MG63 (cell line): ENCODE results near the gene CIZ1. TPM values are rescaled to one million over a fixed set of nuclear protein-coding genes. Genes with fewer than 3 reads are reported as not detected.

Experiments used
- DNase-seq: peaks from one replicate; pipeline ENCODE4 v3.0.0-alpha.2; 2020
- H3K27me3 ChIP-seq: fragments of 250-450 bp; sonication (Bioruptor Pico); 2 replicates; pipeline ENCODE4 v1.5.1; 2020; ENCODE audit warnings: mild to moderate bottlenecking, moderate library complexity
- H3K36me3 ChIP-seq: fragments of 250-450 bp; sonication (Bioruptor Pico); 2 replicates; pipeline ENCODE4 v1.5.1; 2020; ENCODE audit warnings: mild to moderate bottlenecking, moderate library complexity
- H3K4me3 ChIP-seq: fragments of 250-450 bp; sonication (Bioruptor Pico); 2 replicates; pipeline ENCODE4 v1.5.1; 2020; ENCODE audit warnings: mild to moderate bottlenecking, moderate library complexity
- H3K9me3 ChIP-seq: fragments of 250-450 bp; sonication (Bioruptor Pico); 2 replicates; pipeline ENCODE4 v1.5.1; 2020; ENCODE audit warnings: mild to moderate bottlenecking, moderate library complexity
- total RNA-seq: library from RNA; depleted of rRNA; stranded (reverse); fragments of >200 nt; shearing (Covaris generic); gene quantifications from 2 replicates; pipeline ENCODE4 v1.2.3, GENCODE V29; 2014; ENCODE audit warnings: low replicate concordance

CIZ1 gene
- total RNA-seq, 1 experiment from 2014 or later, result 12.2 TPM

GRCh38 chr9:128127568-128127989 is 63.8 kb downstream of the CIZ1 start, which contains the start of gene PTGES2:
PTGES2 (minus strand) TSS chr9:128127729; CDS start chr9:128127717, 12 bp downstream.
- peak within 1 kb of the TSS; percentile 81 for H3K4me3 ChIP-seq
- H3K9me3 ChIP-seq, result no peaks in the 10 kb centered on the region
- H3K36me3 ChIP-seq, result peaks cover 17% of the 10 kb centered on the region
- DNase-seq, result peak; percentile 89
- H3K27me3 ChIP-seq, result no peaks in the 10 kb centered on the region

DNA sequence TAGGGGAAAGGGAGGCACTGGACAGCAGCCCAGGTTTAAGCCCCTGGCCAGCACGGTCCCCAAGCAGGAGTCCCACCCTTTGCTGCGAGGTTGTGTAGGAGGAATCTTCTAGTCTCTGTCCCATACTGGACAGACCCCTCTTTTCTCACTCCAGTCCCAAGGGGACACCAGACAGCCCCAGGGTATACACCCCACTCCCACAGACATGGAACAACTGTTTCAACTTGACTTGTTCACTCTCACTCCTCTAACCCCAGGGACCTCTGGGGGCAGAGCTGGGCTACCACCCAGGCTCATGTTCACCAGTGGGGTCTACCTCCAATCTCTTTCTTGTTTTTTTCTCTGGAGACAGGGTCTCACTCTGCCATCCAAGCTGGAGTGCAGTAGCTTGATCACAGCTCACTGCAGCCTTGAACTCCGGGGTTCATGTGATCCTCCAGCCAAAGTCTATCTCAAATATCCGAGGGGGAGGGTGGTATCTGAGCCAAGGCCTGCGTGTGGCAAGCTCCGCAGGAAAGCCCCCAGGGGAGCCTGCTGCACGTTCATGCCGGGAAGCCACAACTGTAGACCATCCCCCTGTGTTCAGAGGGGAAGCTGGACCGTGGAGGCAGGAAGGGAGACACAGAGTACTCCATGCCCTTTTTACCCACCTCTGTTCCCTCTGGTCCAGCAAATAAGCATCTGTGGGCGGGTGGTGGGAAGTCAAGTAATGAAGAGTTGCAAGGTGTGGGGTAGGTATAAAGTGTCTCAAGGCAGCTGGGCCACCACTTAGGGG is 65.6 kb downstream of the CIZ1 start:
- Histone ChIP-seq H3K27me3 (no peaks in the 10 kb centered on the region), H3K36me3 (peaks cover 17% of the 10 kb centered on the region), H3K4me3 (peak overlapping the region; percentile 81), H3K9me3 (no peaks in the 10 kb centered on the region)
- no peak for DNase-seq

GRCh38 chr9:128124873-128125579 is 66.3 kb downstream of the CIZ1 start:
- H3K36me3 ChIP-seq, result peaks cover 17% of the 10 kb centered on the region
- no peaks in the 10 kb centered on the region for H3K9me3 ChIP-seq
- no peaks in the 10 kb centered on the region for H3K27me3 ChIP-seq
- peak; percentile 32 for DNase-seq
- no peak overlapping the region for H3K4me3 ChIP-seq

DNA sequence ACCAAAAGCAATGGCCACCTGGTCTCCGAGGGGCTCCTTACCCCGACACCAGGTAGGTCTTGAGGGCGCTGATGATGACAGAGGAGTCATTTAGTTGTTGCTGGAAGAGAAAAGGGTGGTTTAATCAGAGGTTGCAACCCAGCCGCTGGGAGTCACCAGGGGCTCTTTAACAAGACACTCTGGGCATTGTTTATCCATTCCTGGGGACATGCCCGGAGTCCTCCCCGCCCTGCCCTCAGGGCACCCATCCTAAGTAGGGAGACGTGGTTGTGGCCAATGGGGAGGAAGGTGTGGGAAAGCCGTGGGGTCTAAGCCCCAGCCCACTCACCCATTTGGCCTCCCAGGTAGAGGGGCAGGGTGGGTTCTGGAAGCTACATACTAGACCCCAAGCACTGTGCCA is 66.9 kb downstream of the CIZ1 start:
- DNase-seq, result no peak
- Histone ChIP-seq H3K4me3 (no peak overlapping the region), H3K27me3 (no peaks in the 10 kb centered on the region), H3K36me3 (peaks cover 17% of the 10 kb centered on the region), H3K9me3 (no peaks in the 10 kb centered on the region)

GRCh38 chr9:128123451-128124080 is 67.8 kb downstream of the CIZ1 start:
- DNase-seq, result no peak
- H3K9me3 ChIP-seq, result no peaks in the 10 kb centered on the region

DNA sequence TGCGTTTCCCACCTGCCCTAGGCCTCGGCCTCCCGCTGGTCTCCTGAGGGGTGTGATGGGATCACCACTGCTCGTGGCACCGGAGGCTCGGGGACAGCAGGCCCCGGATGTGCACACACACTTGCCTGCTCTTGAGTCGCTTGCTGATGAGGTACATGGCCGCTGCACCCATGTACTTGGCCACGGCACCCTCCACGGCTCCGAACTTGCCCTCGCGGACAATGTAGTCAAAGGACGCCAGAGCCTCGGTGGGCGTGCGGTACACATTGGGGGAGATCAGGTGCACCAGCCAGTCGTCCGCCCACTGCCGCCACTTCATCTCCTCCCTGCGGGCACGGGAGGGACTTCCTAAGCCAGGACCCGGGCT is 68.6 kb downstream of the CIZ1 start:
- no peak overlapping the region for H3K4me3 ChIP-seq
- peaks cover 17% of the 10 kb centered on the region for H3K36me3 ChIP-seq
- DNase-seq, result no peak
- no peaks in the 10 kb centered on the region for H3K9me3 ChIP-seq
- H3K27me3 ChIP-seq, result no peaks in the 10 kb centered on the region

More at GRCh38 chr9:128123451-128124080, 67.8 kb downstream of the CIZ1 start:
- Histone ChIP-seq H3K27me3 (no peaks in the 10 kb centered on the region), H3K4me3 (no peak overlapping the region), H3K36me3 (peaks cover 17% of the 10 kb centered on the region)

GRCh38 chr9:128121924-128122808 is 69.2 kb downstream of the CIZ1 start:
- no peaks in the 10 kb centered on the region for H3K9me3 ChIP-seq
- no peak overlapping the region for H3K4me3 ChIP-seq
- no peaks in the 10 kb centered on the region for H3K27me3 ChIP-seq
- peaks cover 17% of the 10 kb centered on the region for H3K36me3 ChIP-seq
- DNase-seq, result no peak

GRCh38 chr9:128121466-128121810 is 69.9 kb downstream of the CIZ1 start:
- peaks cover 17% of the 10 kb centered on the region for H3K36me3 ChIP-seq
- no peaks in the 10 kb centered on the region for H3K27me3 ChIP-seq
- H3K4me3 ChIP-seq, result no peak overlapping the region
- DNase-seq, result no peak
- no peaks in the 10 kb centered on the region for H3K9me3 ChIP-seq

GRCh38 chr9:128120741-128121465 is 70.5 kb downstream of the CIZ1 start:
- no peak for DNase-seq
- peaks cover 17% of the 10 kb centered on the region for H3K36me3 ChIP-seq
- H3K27me3 ChIP-seq, result no peaks in the 10 kb centered on the region
- H3K4me3 ChIP-seq, result no peak overlapping the region
- no peaks in the 10 kb centered on the region for H3K9me3 ChIP-seq

GRCh38 chr9:128120061-128120740 is 71.2 kb downstream of the CIZ1 start:
- Histone ChIP-seq H3K4me3 (no peak overlapping the region), H3K27me3 (no peaks in the 10 kb centered on the region), H3K36me3 (peaks cover 10% of the 10 kb centered on the region), H3K9me3 (no peaks in the 10 kb centered on the region)
- no peak for DNase-seq

DNA sequence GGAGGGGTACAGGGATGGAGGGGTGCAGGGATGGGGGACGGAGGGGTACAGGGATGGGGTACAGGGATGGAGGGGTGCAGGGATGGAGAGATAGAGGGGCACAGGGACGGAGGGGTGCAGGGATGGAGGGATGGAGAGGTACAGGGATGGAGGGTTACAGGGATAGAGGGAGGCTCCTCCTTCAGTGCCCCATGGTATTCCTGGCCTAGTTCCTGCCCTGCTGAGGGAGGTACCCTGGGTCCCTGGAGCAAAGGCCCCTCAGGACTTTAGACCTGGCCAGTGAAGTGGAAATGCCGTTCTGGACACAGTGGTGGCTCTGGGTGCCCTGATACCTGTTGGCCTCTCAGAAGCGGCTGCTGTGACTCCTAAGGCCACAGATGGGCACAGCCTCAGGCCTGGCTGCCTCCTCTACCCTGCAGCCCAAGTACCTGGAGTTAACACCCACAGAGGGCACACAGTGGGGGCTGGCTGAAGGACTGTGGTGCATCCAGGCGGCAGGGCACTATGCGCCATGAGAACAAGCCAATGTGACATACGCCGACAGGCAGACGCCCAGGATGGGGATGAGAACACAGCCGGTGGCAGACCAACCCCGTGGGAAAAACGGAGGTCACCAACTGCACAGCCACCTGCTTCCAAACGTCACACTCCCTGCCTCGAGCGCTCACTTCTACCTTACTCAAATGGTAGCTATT is 72.3 kb downstream of the CIZ1 start:
- peaks cover 2% of the 10 kb centered on the region for H3K36me3 ChIP-seq
- H3K9me3 ChIP-seq, result no peaks in the 10 kb centered on the region
- DNase-seq, result no peak
- H3K27me3 ChIP-seq, result no peaks in the 10 kb centered on the region
- H3K4me3 ChIP-seq, result no peak overlapping the region

DNA sequence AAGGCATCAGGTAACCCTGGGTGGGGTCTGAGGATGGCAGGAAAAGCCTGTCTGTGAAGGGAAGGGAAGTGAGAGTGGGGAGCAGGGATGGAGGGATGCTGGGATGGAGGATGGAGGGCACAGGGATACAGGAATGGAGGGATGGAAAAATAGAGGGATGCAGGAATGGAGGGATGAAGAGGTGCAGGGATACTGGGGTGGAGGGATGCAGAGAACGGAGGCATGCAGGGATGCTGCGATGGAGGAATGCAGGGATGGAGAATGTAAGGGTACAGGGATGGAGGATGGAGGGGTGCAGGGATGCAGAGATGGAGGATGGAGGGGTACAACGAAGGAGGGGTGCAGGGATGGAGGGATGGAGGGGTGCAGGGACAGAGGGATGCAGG is 72.9 kb downstream of the CIZ1 start:
- Histone ChIP-seq H3K9me3 (no peaks in the 10 kb centered on the region), H3K4me3 (no peak overlapping the region), H3K27me3 (no peaks in the 10 kb centered on the region), H3K36me3 (peaks cover under 1% of the 10 kb centered on the region)
- DNase-seq, result no peak

- Histone ChIP-seq H3K36me3 (peaks cover 4% of the 10 kb centered on the region), H3K4me3 (no peak overlapping the region), H3K9me3 (no peaks in the 10 kb centered on the region), H3K27me3 (no peaks in the 10 kb centered on the region)
- peak; percentile 79 for DNase-seq
These were observed 73.5 kb downstream of the CIZ1 start for GRCh38 chr9:128117613-128118471.
